K562 (cell line): ENCODE measurements around the gene FILIP1. TPM values are rescaled to one million over a fixed set of nuclear protein-coding genes. Genes with fewer than 3 reads are reported as not detected.

Experiments
- ATAC-seq: fragments of 200-7000 bp; cut with Tn5 transposase; 3 replicates; pipeline ENCODE4 v1.9.1; 2020; ENCODE audit warnings: moderate library complexity
- BruUV-seq: library from RNA; stranded (reverse); fragments of 400-500 nt; replicated peaks from 2 replicates; lab custom pipeline; 2021; lab: Mats Ljungman, UMichigan
- CTCF ChIA-PET: fragments of 300-600 bp; formaldehyde crosslinking; extraction: SDS; loops from one replicate; lab custom pipeline; 2021; ENCODE audit warnings: low intra/inter-chr PET ratio; lab: Yijun Ruan, JAX
- POLR2A ChIA-PET: fragments of 300-600, 350-650 bp; sonication (Branson Sonifier 250); formaldehyde crosslinking; extraction: SDS; loops from one replicate; lab custom pipeline; 2021; ENCODE audit warnings: antibody characterized with exemption, inconsistent platforms; lab: Yijun Ruan, JAX
- DNase-seq, 4 experiments: peaks; one replicate each; pipeline versions ENCODE4 v3.0.0 to v3.0.0-alpha.2; 2011 to 2018; ENCODE audit warnings: low spot score in 3 of 4, mixed read lengths in 3 of 4; ENCODE audit errors: extremely low read depth in 1 of 4
- FAIRE-seq: peaks from 2 replicates; lab custom pipeline; 2011; peaks lifted over from hg19 to GRCh38; lab: Jason Lieb, UNC
- H2AFZ ChIP-seq: 2 replicates; pipeline ENCODE4 v1.6.0; 2011; ENCODE audit warnings: low read depth, low read length, control low read depth, inconsistent platforms
- H3K27ac ChIP-seq: fragments of 200-600 bp; 3 replicates; pipeline ENCODE4 v1.8.0; 2011; ENCODE audit warnings: low read depth, mild to moderate bottlenecking, control low read depth, inconsistent platforms, low read length, moderate library complexity, mixed read lengths; ENCODE audit errors: extremely low read depth
- H3K27me3 ChIP-seq, 2 experiments: fragments of 300-600 bp in 1 of 2; 2 replicates in 1 of 2; 3 replicates in 1 of 2; pipeline versions ENCODE4 v1.6.0 to v1.8.0; 2011; ENCODE audit warnings: inconsistent platforms in 2 of 2, low read length in 2 of 2, mild to moderate bottlenecking in 1 of 2, mixed read lengths in 1 of 2, moderate library complexity in 1 of 2; ENCODE audit not compliant: control insufficient read depth in 2 of 2, insufficient read depth in 2 of 2
- H3K36me3 ChIP-seq: fragments of 300-600 bp; 3 replicates; pipeline ENCODE4 v1.8.0; 2011; ENCODE audit warnings: mild to moderate bottlenecking, low read length, inconsistent platforms; ENCODE audit not compliant: control insufficient read depth, insufficient read depth
- H3K4me1 ChIP-seq, 2 experiments: fragments of 200-600 bp in 1 of 2; replicated peaks in 1 of 2; 2 replicates in 1 of 2; 3 replicates in 1 of 2; pipeline versions ENCODE4 v1.5.1 to v1.8.0; 2011; ENCODE audit warnings: inconsistent platforms in 2 of 2, low read length in 2 of 2, mild to moderate bottlenecking in 1 of 2, mixed read lengths in 1 of 2, moderate library complexity in 1 of 2; ENCODE audit not compliant: control insufficient read depth in 2 of 2, insufficient read depth in 2 of 2
- H3K4me2 ChIP-seq: 2 replicates; pipeline ENCODE4 v1.6.1; 2011; ENCODE audit warnings: low read length, control low read depth, inconsistent platforms, mixed read lengths; ENCODE audit not compliant: insufficient read depth
- H3K4me3 ChIP-seq: fragments of 200-600 bp; sonication (generic), shearing (Covaris generic); 2 replicates; pipeline ENCODE4 v1.5.1; 2016; ENCODE audit warnings: control low read depth, inconsistent platforms
- H3K79me2 ChIP-seq: fragments of 200-600 bp; 3 replicates; pipeline ENCODE4 v1.8.0; 2011; ENCODE audit warnings: low read length, inconsistent platforms; ENCODE audit not compliant: control insufficient read depth, insufficient read depth
- H3K9ac ChIP-seq, 2 experiments: 2 replicates each; pipeline versions ENCODE4 v1.6.0 to v1.6.1; 2011; ENCODE audit warnings: low read depth in 2 of 2, low read length in 2 of 2, control low read depth in 1 of 2, inconsistent platforms in 1 of 2, mild to moderate bottlenecking in 1 of 2, mixed read lengths in 1 of 2; ENCODE audit not compliant: insufficient read depth in 1 of 2
- H3K9me1 ChIP-seq: one replicate; pipeline ENCODE4 v1.6.0; 2011; ENCODE audit warnings: inconsistent platforms, mild to moderate bottlenecking, low read length, moderate library complexity; ENCODE audit not compliant: control insufficient read depth, insufficient read depth
- H3K9me3 ChIP-seq: replicated peaks from 2 replicates; pipeline ENCODE4 v1.5.1; 2011; ENCODE audit warnings: low read depth, low read length, inconsistent platforms; ENCODE audit not compliant: control insufficient read depth, insufficient read depth
- H4K20me1 ChIP-seq: replicated peaks from 2 replicates; pipeline ENCODE4 v1.6.1; 2011; ENCODE audit warnings: low read length, inconsistent platforms, mixed read lengths; ENCODE audit not compliant: control insufficient read depth, insufficient read depth
- BHLHE40 ChIP-seq: IDR thresholded peaks from 2 replicates; pipeline ENCODE4 v1.6.1; 2011; ENCODE audit warnings: low read length, improper control_type of control experiment
- CEBPG ChIP-seq, 3 experiments: fragments of 200-800 bp in 1 of 3; sonication (Bioruptor generic) in 1 of 3; sonication (generic) in 1 of 3; formaldehyde crosslinking in 1 of 3; IDR thresholded peaks in 2 of 3; conservative IDR thresholded peaks in 1 of 3; 2 replicates each; pipeline versions ENCODE4 v1.6.1 to v1.8.0; 2016 to 2022; ENCODE audit warnings: missing compliant biosample characterization in 2 of 3, missing genetic modification characterization in 2 of 3, mild to moderate bottlenecking in 1 of 3, missing genetic modification reagents in 1 of 3
- EHMT2 ChIP-seq: fragments of 450-650 bp; IDR thresholded peaks from 2 replicates; pipeline ENCODE4 v1.6.1; 2018; ENCODE audit warnings: antibody characterized with exemption
- ESRRB ChIP-seq: fragments of 250-450 bp; sonication (Bioruptor Pico); IDR thresholded peaks from 2 replicates; pipeline ENCODE4 v1.5.0; 2020; ENCODE audit warnings: mild to moderate bottlenecking, moderate library complexity, borderline replicate concordance
- KLF13 ChIP-seq: fragments of 450-650 bp; IDR thresholded peaks from 2 replicates; pipeline ENCODE4 v1.6.1; 2016; ENCODE audit warnings: missing genetic modification characterization, low read depth, mild to moderate bottlenecking, missing compliant biosample characterization, moderate library complexity, borderline replicate concordance
- NCOA4 ChIP-seq: fragments of 450-650 bp; IDR thresholded peaks from 2 replicates; pipeline ENCODE4 v1.6.1; 2018; ENCODE audit warnings: mild to moderate bottlenecking; ENCODE audit not compliant: partially characterized antibody
- NFE2L1 ChIP-seq: fragments of 450-650 bp; IDR thresholded peaks from 2 replicates; pipeline ENCODE4 v1.6.1; 2016; ENCODE audit warnings: missing genetic modification characterization, low read depth, mild to moderate bottlenecking, missing compliant biosample characterization, moderate library complexity, borderline replicate concordance
- NKRF ChIP-seq: fragments of 450-650 bp; IDR thresholded peaks from 2 replicates; pipeline ENCODE4 v1.6.1; 2016; ENCODE audit warnings: borderline replicate concordance
- PHB2 ChIP-seq: fragments of 450-650 bp; IDR thresholded peaks from 2 replicates; pipeline ENCODE4 v1.6.1; 2017; ENCODE audit warnings: low read depth
- TEAD4 ChIP-seq, 2 experiments: sonication (generic) in 1 of 2; formaldehyde crosslinking in 1 of 2; IDR thresholded peaks; 2 replicates each; pipeline versions ENCODE4 v1.6.1 to v1.8.0; 2012 to 2022; ENCODE audit warnings: borderline replicate concordance in 1 of 2, inconsistent platforms in 1 of 2, low read length in 1 of 2, mild to moderate bottlenecking in 1 of 2, missing genetic modification reagents in 1 of 2
- ZBTB11 ChIP-seq, 3 experiments: fragments of 200-800 bp in 1 of 3; fragments of 250-450 bp in 1 of 3; fragments of 450-650 bp in 1 of 3; sonication (Bioruptor Pico) in 1 of 3; sonication (Bioruptor generic) in 1 of 3; formaldehyde crosslinking in 1 of 3; IDR thresholded peaks; 2 replicates each; pipeline versions ENCODE4 v1.6.1 to v1.8.0; 2016 to 2022; ENCODE audit warnings: mild to moderate bottlenecking in 2 of 3, missing genetic modification characterization in 2 of 3, missing compliant biosample characterization in 1 of 3, moderate library complexity in 1 of 3
- ZKSCAN1 ChIP-seq: fragments of 150-350 bp; IDR thresholded peaks from 2 replicates; pipeline ENCODE4 v1.6.1; 2016; ENCODE audit warnings: low read depth, low read length
- ZNF134 ChIP-seq: fragments of 250-450 bp; sonication (Bioruptor Pico); conservative IDR thresholded peaks from 2 replicates; pipeline ENCODE4 v1.4.0; 2020
- ZNF511 ChIP-seq: sonication (generic); formaldehyde crosslinking; IDR thresholded peaks from 2 replicates; pipeline ENCODE4 v1.8.0; 2022; ENCODE audit warnings: mild to moderate bottlenecking, missing genetic modification reagents
- WGBS: fragments of 100-300 bp; shearing (Covaris generic); methylation state at CpG from one replicate; pipeline ENCODE4 v1.1.6; 2016; ENCODE audit warnings: low coverage, mixed read lengths; ENCODE audit not compliant: insufficient coverage; ENCODE audit errors: missing lambda C conversion rate; 5-methylcytosine and 5-hydroxymethylcytosine counted together
- in situ Hi-C: fragments of 300-500 bp; cut with MboI; formaldehyde crosslinking; loops from 4 replicates; pipeline ENCODE4 v1.15.0; 2018; ENCODE audit warnings: inconsistent platforms, mixed read lengths
- intact Hi-C: fragments of 100-400 bp; cut with micrococcal nuclease; formaldehyde crosslinking; loops from 2 replicates; pipeline ENCODE4 v1.14.2; 2022
- polyA plus RNA-seq, 8 experiments: library from polyadenylated mRNA; depleted of rRNA in 4 of 8; stranded (reverse) in 5 of 8; unstranded in 3 of 8; fragments of >200 nt; fragmentation: Nextera tagmentation in 2 of 8; fragmentation: Illumina TruSeq in 1 of 8; extraction: Ambion mirVana in 2 of 8; extraction: Trizol in 1 of 8; gene quantifications; 2 replicates each; pipeline versions ENCODE4 v1.2.1 to v1.2.3, GENCODE V29; 2011 to 2014; ENCODE audit warnings: inconsistent platforms in 1 of 8, missing spikeins in 1 of 8
- total RNA-seq, 7 experiments: library from RNA; depleted of rRNA in 6 of 7; stranded (reverse); fragments of >200 nt in 6 of 7; fragmentation: Illumina TruSeq in 2 of 7; extraction: Trizol in 2 of 7; gene quantifications; 2 replicates each; pipeline versions ENCODE4 v1.2.1 to v1.2.3, GENCODE V29; 2011 to 2021; ENCODE audit warnings: low replicate concordance in 1 of 7

Gene FILIP1
- total and polyA plus RNA-seq, 9 of the 15 experiments (the other 6 are each of a cell fraction or from before 2014, with no cell fraction given): 0.03 to 0.25 (median 0.10) TPM; not detected in 1

- FAIRE-seq: no peak
- TF ChIP-seq KLF13 (tag): no peak
- no peak for TF ChIP-seq ZNF511 (CRISPR knock-in tag)
- no peak for TF ChIP-seq EHMT2
- TF ChIP-seq PHB2: no peak
- no peak for TF ChIP-seq NKRF
- no peak for TF ChIP-seq ESRRB (CRISPR knock-in tag)
- TF ChIP-seq BHLHE40: no peak
- no peak for TF ChIP-seq NFE2L1 (tag)
- no peak for TF ChIP-seq CEBPG (CRISPR knock-in tag; IDR thresholded peaks at IDR 0.05)
- no peak for TF ChIP-seq CEBPG (tag; conservative IDR thresholded peaks at IDR 0.05 in 1 of 2, IDR thresholded peaks at IDR 0.05 in 1 of 2)
- TF ChIP-seq ZKSCAN1: no peak
- no peak for TF ChIP-seq NCOA4
- no peak for TF ChIP-seq TEAD4 (IDR thresholded peaks at IDR 0.05; ENCODE audit: low read length)
- TF ChIP-seq TEAD4 (CRISPR knock-in tag; IDR thresholded peaks at IDR 0.05; ENCODE audit: borderline replicate concordance): no peak
- no peak for TF ChIP-seq ZNF134 (CRISPR knock-in tag)
- TF ChIP-seq ZBTB11 (CRISPR knock-in tag; IDR thresholded peaks at IDR 0.05): no peak
Observed at GRCh38 chr6:75481394-75481793, 12.2 kb downstream of the FILIP1 start.

More at GRCh38 chr6:75481394-75481793, 12.2 kb downstream of the FILIP1 start:
- Histone ChIP-seq H3K4me2 (no peak overlapping the region), H3K27me3 (no peaks in the 10 kb centered on the region), H4K20me1 (no peaks in the 10 kb centered on the region), H2AFZ (no peak overlapping the region), H3K36me3 (no peaks in the 10 kb centered on the region), H3K4me3 (no peak overlapping the region), H3K79me2 (no peaks in the 10 kb centered on the region), H3K9me1 (no peaks in the 10 kb centered on the region), H3K9me3 (no peaks in the 10 kb centered on the region), H3K9ac (no peak overlapping the region), H3K4me1 (no peaks in the 10 kb centered on the region), H3K27ac (no peak overlapping the region)
- intact Hi-C loops: no loop called here
- DNase-seq: no peak
- POLR2A ChIA-PET: interaction anchor here (1.6 kb wide), 1 partner anchor 12 kb away, joined by 6 read pairs; the partner anchor contains the start of gene FILIP1
- in situ Hi-C loops: no loop called here
- CTCF ChIA-PET: no interaction called here
- no peak for ATAC-seq
- 0% methylated on average over 1 of the region's 1 CpG for WGBS
- BruUV-seq: no TSS peak
